IMR-90 (cell line): ENCODE data around the gene TNNC2. TPM values are rescaled to one million over a fixed set of nuclear protein-coding genes. Genes with fewer than 3 reads are reported as not detected.

Experiments used
- ATAC-seq: fragments of 200-7000 bp; cut with Tn5 transposase; 2 replicates; pipeline ENCODE4 v1.9.1; 2020; ENCODE audit warnings: low read depth, mild to moderate bottlenecking, moderate library complexity
- BruUV-seq: library from RNA; stranded (reverse); fragments of 400-500 nt; replicated peaks from 2 replicates; lab custom pipeline; 2021; lab: Mats Ljungman, UMichigan
- CTCF ChIA-PET: fragments of 300-600 bp; formaldehyde crosslinking; extraction: SDS; loops from one replicate; lab custom pipeline; 2021; ENCODE audit warnings: antibody characterized with exemption; lab: Yijun Ruan, JAX
- POLR2A ChIA-PET: fragments of 300-600 bp; sonication (Branson Sonifier 250); formaldehyde crosslinking; loops from one replicate; lab custom pipeline; 2022; ENCODE audit warnings: antibody characterized with exemption; ENCODE audit not compliant: unreplicated experiment; lab: Charles Lee
- DNase-seq: peaks from one replicate; pipeline ENCODE4 v3.0.0; 2013
- H2AFZ ChIP-seq: replicated peaks from 2 replicates; pipeline ENCODE3; 2013; ENCODE audit warnings: low read length, mild to moderate bottlenecking; ENCODE audit not compliant: poor library complexity
- H2AK5ac ChIP-seq: 2 replicates; pipeline ENCODE4 v1.6.1; 2013; ENCODE audit warnings: low read depth, low read length, inconsistent platforms
- H2AK9ac ChIP-seq: replicated peaks from 2 replicates; pipeline ENCODE3; 2013; ENCODE audit warnings: mild to moderate bottlenecking, low read depth, low read length, moderate library complexity; ENCODE audit not compliant: poor library complexity
- H2BK120ac ChIP-seq: 2 replicates; pipeline ENCODE4 v1.6.1; 2013; ENCODE audit warnings: low read depth, low read length, inconsistent platforms
- H2BK15ac ChIP-seq: 3 replicates; pipeline ENCODE4 v1.6.1; 2013; ENCODE audit warnings: low read depth, low read length, inconsistent platforms
- H2BK20ac ChIP-seq: 2 replicates; pipeline ENCODE4 v1.6.1; 2013; ENCODE audit warnings: low read depth, mild to moderate bottlenecking, inconsistent platforms, low read length, moderate library complexity
- H2BK5ac ChIP-seq: 2 replicates; pipeline ENCODE4 v1.6.1; 2013; ENCODE audit warnings: mild to moderate bottlenecking, low read depth, low read length, inconsistent platforms; ENCODE audit not compliant: poor library complexity, severe bottlenecking
- H3K14ac ChIP-seq: replicated peaks from 2 replicates; pipeline ENCODE4 v1.6.1; 2013; ENCODE audit warnings: low read depth, low read length, inconsistent platforms
- H3K18ac ChIP-seq: 2 replicates; pipeline ENCODE4 v1.6.1; 2013; ENCODE audit warnings: low read depth, low read length, control low read depth
- H3K23ac ChIP-seq: 2 replicates; pipeline ENCODE4 v1.6.1; 2013; ENCODE audit warnings: low read depth, low read length, inconsistent platforms
- H3K27ac ChIP-seq: 2 replicates; pipeline ENCODE4 v1.5.1; 2013; ENCODE audit warnings: mild to moderate bottlenecking, control low read depth, low read length; ENCODE audit not compliant: insufficient read depth
- H3K27me3 ChIP-seq: 2 replicates; pipeline ENCODE4 v1.6.1; 2013; ENCODE audit warnings: low read length; ENCODE audit not compliant: control insufficient read depth, insufficient read depth
- H3K36me3 ChIP-seq: 2 replicates; pipeline ENCODE4 v1.6.1; 2013; ENCODE audit warnings: low read length, mixed read lengths; ENCODE audit not compliant: control insufficient read depth, insufficient read depth
- H3K4ac ChIP-seq: 2 replicates; pipeline ENCODE4 v1.6.1; 2013; ENCODE audit warnings: low read depth, low read length, inconsistent platforms
- H3K4me1 ChIP-seq: 2 replicates; pipeline ENCODE4 v1.6.1; 2013; ENCODE audit warnings: low read length, mixed read lengths; ENCODE audit not compliant: control insufficient read depth, insufficient read depth
- H3K4me2 ChIP-seq: 2 replicates; pipeline ENCODE4 v1.6.1; 2013; ENCODE audit warnings: low read depth, mild to moderate bottlenecking, control low read depth, low read length, moderate library complexity
- H3K4me3 ChIP-seq: 2 replicates; pipeline ENCODE4 v1.5.1; 2013; ENCODE audit warnings: low read depth, mild to moderate bottlenecking, control low read depth, low read length, moderate library complexity; ENCODE audit not compliant: insufficient read depth
- H3K56ac ChIP-seq: 2 replicates; pipeline ENCODE4 v1.6.1; 2013; ENCODE audit warnings: low read length, inconsistent platforms; ENCODE audit not compliant: insufficient read depth; ENCODE audit errors: extremely low read depth
- H3K79me1 ChIP-seq, 2 experiments: 2 replicates each; pipeline ENCODE4 v1.6.1; 2013; ENCODE audit warnings: low read length in 2 of 2, inconsistent platforms in 1 of 2, low read depth in 1 of 2
- H3K9ac ChIP-seq: 2 replicates; pipeline ENCODE4 v1.6.1; 2013; ENCODE audit warnings: low read depth, low read length, control low read depth
- H3K9me1 ChIP-seq: 2 replicates; pipeline ENCODE4 v1.6.1; 2013; ENCODE audit warnings: low read length, inconsistent platforms; ENCODE audit not compliant: insufficient read depth
- H3K9me3 ChIP-seq: 2 replicates; pipeline ENCODE4 v1.6.1; 2013; ENCODE audit warnings: low read length; ENCODE audit not compliant: control insufficient read depth, insufficient read depth
- H4K20me1 ChIP-seq: 2 replicates; pipeline ENCODE4 v1.6.1; 2013; ENCODE audit warnings: low read length, inconsistent platforms; ENCODE audit not compliant: insufficient read depth
- H4K5ac ChIP-seq: 2 replicates; pipeline ENCODE4 v1.6.1; 2013; ENCODE audit warnings: mild to moderate bottlenecking, low read depth, low read length, control low read depth
- H4K8ac ChIP-seq, 2 experiments: 2 replicates each; pipeline ENCODE4 v1.6.1; 2013; ENCODE audit warnings: low read depth in 2 of 2, low read length in 2 of 2, control low read depth in 1 of 2, inconsistent platforms in 1 of 2
- H4K91ac ChIP-seq: 2 replicates; pipeline ENCODE4 v1.6.1; 2013; ENCODE audit warnings: low read depth, low read length, inconsistent platforms; ENCODE audit not compliant: insufficient read depth
- MXI1 ChIP-seq: IDR thresholded peaks from 2 replicates; pipeline ENCODE4 v1.6.1; 2012; ENCODE audit warnings: low read depth, mild to moderate bottlenecking, low read length, moderate library complexity, borderline replicate concordance
- POLR2A ChIP-seq: IDR thresholded peaks from 2 replicates; pipeline ENCODE4 v1.6.1; 2012; ENCODE audit warnings: mild to moderate bottlenecking, low read depth, low read length
- WGBS, 2 experiments: methylation state at CpG; one replicate each; pipeline versions ENCODE4 v1.1.5 to v1.1.7; 2013; ENCODE audit warnings: missing lambda C conversion rate in 2 of 2; ENCODE audit not compliant: insufficient read length in 1 of 2; ENCODE audit errors: extremely low coverage in 2 of 2; 5-methylcytosine and 5-hydroxymethylcytosine counted together
- dilution Hi-C: fragments of 300-500 bp; cut with HindIII; formaldehyde crosslinking; loops from one replicate; pipeline ENCODE4 v1.14.3; 2018; ENCODE audit warnings: low sequenced_read_pairs; ENCODE audit not compliant: unreplicated experiment
- in situ Hi-C: fragments of 300-500 bp; cut with MboI; formaldehyde crosslinking; loops from 3 replicates; pipeline ENCODE4 v1.14.3; 2019; ENCODE audit warnings: low sequenced_read_pairs, inconsistent platforms, mixed read lengths
- intact Hi-C: fragments of 100-400 bp; cut with micrococcal nuclease; formaldehyde crosslinking; loops from 2 replicates; pipeline ENCODE4 v1.10.0; 2022
- polyA plus RNA-seq, 3 experiments: library from polyadenylated mRNA; depleted of rRNA; stranded (reverse); fragments of >200 nt; gene quantifications; 2 replicates each; pipeline ENCODE4 v1.2.3, GENCODE V29; 2012; ENCODE audit warnings: low replicate concordance in 1 of 3
- total RNA-seq: library from RNA; depleted of rRNA; stranded (reverse); fragments of >200 nt; gene quantifications from 2 replicates; pipeline ENCODE4 v1.2.3, GENCODE V29; 2012

Gene TNNC2
- total and polyA plus RNA-seq, 2 of the 4 experiments (the other 2 are of a cell fraction) = 0.46 TPM; not detected in 1

- no peak overlapping the region for H2BK5ac ChIP-seq
- TF ChIP-seq MXI1 = no peak
- TF ChIP-seq POLR2A = no peak
- no peak overlapping the region for H3K14ac ChIP-seq
- no peak overlapping the region for H3K9ac ChIP-seq
- no peak overlapping the region for H3K23ac ChIP-seq
- peak overlapping the region; percentile 29 for H2AK5ac ChIP-seq
- H3K4me3 ChIP-seq = no peak overlapping the region
- H3K4ac ChIP-seq = no peak overlapping the region
- dilution Hi-C loops (no loop called here), in situ Hi-C loops (no loop called here), intact Hi-C loops (no loop called here)
- ChIA-PET CTCF (no interaction called here), POLR2A (no interaction called here)
- no peak overlapping the region for H2BK20ac ChIP-seq
- H4K8ac ChIP-seq = no peak overlapping the region
- no peak overlapping the region for H4K91ac ChIP-seq
- peaks cover 12% of the 10 kb centered on the region; the same call in 1 of the 2 replicates for H3K9me1 ChIP-seq
- no peak overlapping the region for H3K18ac ChIP-seq
- no peak overlapping the region for H2BK120ac ChIP-seq
- H3K36me3 ChIP-seq = no peaks in the 10 kb centered on the region; the same call in 1 of the 2 replicates
- no peak overlapping the region for H2AK9ac ChIP-seq
- H3K79me1 ChIP-seq = peaks cover 19 to 32% of the 10 kb centered on the region in 2 experiments
- H4K5ac ChIP-seq = no peak overlapping the region
- peaks cover 12% of the 10 kb centered on the region; the same call in 1 of the 2 replicates for H4K20me1 ChIP-seq
- ATAC-seq (no peak), DNase-seq (no peak)
- H3K9me3 ChIP-seq = no peaks in the 10 kb centered on the region
- no TSS peak for BruUV-seq
- peaks cover 18% of the 10 kb centered on the region for H3K4me1 ChIP-seq
- no peaks in the 10 kb centered on the region; the same call in 1 of the 2 replicates for H3K27me3 ChIP-seq
- H3K56ac ChIP-seq = no peak overlapping the region
- H3K4me2 ChIP-seq = no peak overlapping the region
- WGBS, 2 experiments = 90% methylated on average over 2 of the region's 3 CpGs; no CpG with 5 or more reads in 1 of the 2 experiments
- no peak overlapping the region for H3K27ac ChIP-seq
- no peak overlapping the region for H2BK15ac ChIP-seq
- H2AFZ ChIP-seq = no peak overlapping the region
These were observed 8.9 kb downstream of the TNNC2 start for GRCh38 chr20:45818239-45818638.
